ENCODE measurements around the gene ASTL.

Gene ASTL

DNA sequence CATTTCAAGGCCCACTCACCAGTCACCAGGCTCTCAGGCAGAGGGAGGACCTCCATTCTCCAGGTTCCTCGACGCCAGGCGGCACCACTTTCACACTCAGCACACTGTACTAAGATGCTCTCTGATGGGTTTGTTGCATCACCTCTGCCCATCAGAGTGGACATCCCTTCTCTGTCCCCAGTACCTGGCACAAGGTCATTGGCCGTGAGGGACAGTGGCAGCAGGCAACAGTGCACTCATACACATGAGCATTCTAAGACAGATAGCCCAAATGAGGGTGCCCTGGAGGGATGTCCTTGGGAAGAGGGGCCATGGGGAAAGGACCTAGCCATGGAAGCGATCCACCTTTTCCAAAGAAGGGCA lies 18.9 kb downstream of the ASTL start:
- Histone ChIP-seq H3K4me3 (ENCODE audit: low read depth in 1 of 2, low read length in 2 of 2) (no peak overlapping the region), H3K27me3 (ENCODE audit: control insufficient read depth in 1 of 2, insufficient read depth in 2 of 2, low read length in 2 of 2) (peaks cover 9 to 29% of the 10 kb centered on the region in 2 donors), H3K27ac (ENCODE audit: low read depth, low read length) (no peak overlapping the region), H3K9me3 (ENCODE audit: low read length) (no peaks in the 10 kb centered on the region), H3K36me3 (ENCODE audit: insufficient read depth, low read length) (no peaks in the 10 kb centered on the region), H3K9ac (ENCODE audit: low read length) (no peak overlapping the region), H3K4me1 (ENCODE audit: insufficient read depth, low read length) (peaks cover 4% of the 10 kb centered on the region)

DNA sequence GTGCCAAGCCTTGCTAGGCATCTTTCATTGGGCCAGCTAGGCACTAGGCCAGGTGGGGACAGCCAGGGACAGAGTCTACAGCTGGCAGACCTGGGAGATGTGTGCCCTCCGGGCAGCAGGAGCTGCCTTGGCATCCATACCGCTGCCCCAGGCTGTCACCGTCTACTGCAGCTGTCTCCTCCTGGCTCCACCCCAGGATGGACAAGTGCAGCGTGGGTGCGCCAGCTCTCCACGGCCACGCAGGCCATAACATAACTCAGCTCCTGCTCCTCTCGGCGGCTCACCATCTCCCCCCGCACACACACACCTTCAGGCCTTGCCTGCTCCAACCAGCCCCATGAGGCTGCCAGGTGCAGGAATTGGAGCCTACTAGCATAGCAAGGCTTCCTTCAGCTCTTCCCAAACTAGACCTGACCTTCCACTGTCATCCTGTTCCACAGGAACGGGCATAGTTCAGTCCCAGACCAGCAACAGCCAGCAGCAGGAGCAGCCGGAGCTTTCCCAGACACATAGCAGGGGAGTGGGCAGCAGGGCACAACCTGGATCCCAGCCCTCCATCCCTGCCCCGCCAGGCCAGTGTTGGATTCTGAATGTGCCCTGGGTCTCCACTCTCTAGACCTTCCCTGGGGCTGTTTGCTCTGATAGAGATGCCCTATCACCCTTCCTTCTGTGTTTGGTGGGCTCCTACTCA lies 19.5 kb downstream of the ASTL start:
- Histone ChIP-seq H3K9ac (ENCODE audit: low read length) (no peak overlapping the region), H3K36me3 (ENCODE audit: insufficient read depth, low read length) (no peaks in the 10 kb centered on the region), H3K4me1 (ENCODE audit: insufficient read depth, low read length) (peaks cover 4% of the 10 kb centered on the region), H3K9me3 (ENCODE audit: low read length) (no peaks in the 10 kb centered on the region), H3K4me3 (ENCODE audit: low read depth in 1 of 2, low read length in 2 of 2) (no peak overlapping the region), H3K27ac (ENCODE audit: low read depth, low read length) (no peak overlapping the region), H3K27me3 (ENCODE audit: control insufficient read depth in 1 of 2, insufficient read depth in 2 of 2, low read length in 2 of 2) (peaks cover 9 to 29% of the 10 kb centered on the region in 2 donors)

DNA sequence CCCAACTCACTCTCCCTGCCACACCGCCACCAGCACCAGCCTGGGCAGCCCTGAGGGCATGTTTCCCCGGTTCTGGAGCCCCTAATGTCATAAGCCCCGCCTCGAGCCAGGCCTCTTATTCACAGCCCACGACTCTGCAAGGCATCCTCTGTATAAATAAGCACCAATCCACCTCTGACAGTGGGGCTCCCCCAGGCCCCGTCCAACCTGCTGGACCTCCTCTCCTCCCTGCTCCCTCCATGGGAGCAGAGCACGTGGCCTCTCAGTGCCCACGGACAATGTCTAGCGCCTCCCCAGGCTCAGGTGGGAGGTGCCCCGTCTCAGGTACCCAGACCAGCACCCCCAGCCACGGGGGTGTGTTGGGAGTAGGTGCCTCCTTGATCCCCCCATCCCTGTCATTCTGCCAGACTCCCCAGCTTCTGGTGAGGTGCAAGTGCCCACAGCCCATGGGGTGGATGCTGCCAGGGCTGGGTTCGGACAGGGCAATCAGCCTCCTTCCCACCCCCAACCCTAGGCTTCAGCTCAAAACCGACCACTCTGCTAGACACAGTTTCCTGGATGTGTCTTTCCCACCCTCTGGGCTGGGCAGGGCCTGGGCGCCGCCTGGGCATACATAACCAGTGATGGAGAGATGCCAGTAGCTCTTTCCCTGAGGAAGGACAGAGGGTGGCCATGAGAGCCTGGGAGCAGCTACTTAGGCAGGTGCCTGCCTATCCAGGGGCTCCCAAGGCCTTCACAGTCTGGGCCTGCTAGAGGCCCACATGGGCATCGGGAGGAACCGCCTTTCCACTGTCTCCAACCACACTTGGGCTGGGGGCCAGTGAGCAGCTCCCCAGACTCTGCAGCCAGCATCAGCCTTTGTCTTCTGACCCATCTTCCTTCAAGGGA lies 20.4 kb downstream of the ASTL start:
- H3K4me1 ChIP-seq (ENCODE audit: insufficient read depth, low read length): peaks cover 4% of the 10 kb centered on the region
- peaks cover 9 to 29% of the 10 kb centered on the region in 2 donors for H3K27me3 ChIP-seq (ENCODE audit: control insufficient read depth in 1 of 2, insufficient read depth in 2 of 2, low read length in 2 of 2)
- no peak overlapping the region for H3K9ac ChIP-seq (ENCODE audit: low read length)
- H3K9me3 ChIP-seq (ENCODE audit: low read length): no peaks in the 10 kb centered on the region
- no peak overlapping the region for H3K27ac ChIP-seq (ENCODE audit: low read depth, low read length)
- H3K4me3 ChIP-seq (ENCODE audit: low read depth in 1 of 2, low read length in 2 of 2): no peak overlapping the region
- H3K36me3 ChIP-seq (ENCODE audit: insufficient read depth, low read length): no peaks in the 10 kb centered on the region

DNA sequence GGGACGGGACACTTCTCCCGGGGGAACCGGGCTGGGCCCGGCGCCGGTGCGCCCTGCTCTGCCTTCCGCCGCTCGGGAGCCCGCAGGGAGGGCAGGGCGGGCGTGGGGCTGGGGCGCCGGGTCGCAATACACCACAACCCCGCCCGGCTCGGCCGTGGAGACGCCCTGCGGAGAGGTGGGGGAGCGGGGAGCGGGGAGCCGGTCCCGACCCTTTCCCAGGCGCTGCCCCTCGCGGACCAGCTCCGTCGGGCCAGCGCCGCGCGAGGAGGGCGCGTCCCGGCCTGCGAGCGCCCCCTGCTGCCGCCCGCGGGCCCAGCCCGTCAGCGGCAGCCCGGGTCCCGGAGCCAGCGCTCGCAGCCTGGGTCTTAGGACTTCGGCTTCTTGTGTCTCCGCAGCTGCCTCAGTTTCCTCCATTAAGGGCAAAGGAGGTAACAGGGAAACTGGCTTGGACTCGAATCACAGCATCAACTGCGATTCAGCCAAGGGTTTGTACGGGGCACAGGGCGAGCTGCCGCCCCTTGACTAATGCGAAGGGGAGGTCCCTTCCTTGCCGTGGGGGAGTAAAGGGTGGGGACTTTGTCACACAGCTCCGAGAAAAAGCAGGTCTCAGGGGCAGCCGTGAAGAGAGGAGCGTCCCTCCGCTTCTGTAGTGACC lies 21.3 kb downstream of the ASTL start:
- Histone ChIP-seq H3K9ac (ENCODE audit: low read length) (no peak overlapping the region), H3K4me3 (ENCODE audit: low read depth in 1 of 2, low read length in 2 of 2) (peak overlapping the region; percentile 18 to 32), H3K27ac (ENCODE audit: low read depth, low read length) (no peak overlapping the region), H3K36me3 (ENCODE audit: insufficient read depth, low read length) (no peaks in the 10 kb centered on the region), H3K9me3 (ENCODE audit: low read length) (no peaks in the 10 kb centered on the region), H3K4me1 (ENCODE audit: insufficient read depth, low read length) (peaks cover 4% of the 10 kb centered on the region), H3K27me3 (ENCODE audit: control insufficient read depth in 1 of 2, insufficient read depth in 2 of 2, low read length in 2 of 2) (peaks cover 9 to 29% of the 10 kb centered on the region in 2 donors)

DNA sequence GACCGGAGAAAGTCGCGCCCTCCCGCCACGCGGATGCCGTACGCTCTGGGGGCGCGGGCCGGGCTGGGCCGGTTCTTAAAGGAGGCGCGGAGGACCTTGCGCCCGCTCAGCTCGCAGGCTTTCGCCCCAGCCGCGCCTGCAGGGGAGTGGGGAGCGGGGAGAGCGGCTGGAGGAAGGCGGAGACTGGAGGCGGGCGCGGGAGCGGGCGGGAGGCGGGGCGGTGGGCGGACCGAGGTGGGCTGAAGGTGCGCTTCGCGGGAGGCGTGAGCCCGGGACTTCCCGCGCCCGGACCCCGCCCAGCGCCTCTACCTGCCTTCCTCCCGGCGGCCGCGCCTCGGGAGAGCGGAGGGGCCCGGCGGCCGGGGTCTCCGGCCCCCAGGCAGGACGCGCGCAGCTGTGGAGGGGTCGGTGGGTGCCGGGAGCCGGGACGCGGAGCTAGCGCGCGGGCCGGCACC lies 21.9 kb downstream of the ASTL start, which contains the start of gene ADRA2B:
Gene ADRA2B, minus strand, starts transcription at position 148 of the 455 bp plus-strand sequence. CDS start 422 bp downstream, outside the sequence.
- no peak within 1 kb of the TSS for H3K9ac ChIP-seq (ENCODE audit: low read length)
- peak within 1 kb of the TSS; percentile 18 to 32 for H3K4me3 ChIP-seq (ENCODE audit: low read depth in 1 of 2, low read length in 2 of 2)
- H3K9me3 ChIP-seq (ENCODE audit: low read length): no peaks in the 10 kb centered on the region
- peaks cover 9 to 29% of the 10 kb centered on the region in 2 donors for H3K27me3 ChIP-seq (ENCODE audit: control insufficient read depth in 1 of 2, insufficient read depth in 2 of 2, low read length in 2 of 2)
- H3K36me3 ChIP-seq (ENCODE audit: insufficient read depth, low read length): no peaks in the 10 kb centered on the region
- no peak within 1 kb of the TSS for H3K27ac ChIP-seq (ENCODE audit: low read depth, low read length)
- H3K4me1 ChIP-seq (ENCODE audit: insufficient read depth, low read length): peaks cover 4% of the 10 kb centered on the region

DNA sequence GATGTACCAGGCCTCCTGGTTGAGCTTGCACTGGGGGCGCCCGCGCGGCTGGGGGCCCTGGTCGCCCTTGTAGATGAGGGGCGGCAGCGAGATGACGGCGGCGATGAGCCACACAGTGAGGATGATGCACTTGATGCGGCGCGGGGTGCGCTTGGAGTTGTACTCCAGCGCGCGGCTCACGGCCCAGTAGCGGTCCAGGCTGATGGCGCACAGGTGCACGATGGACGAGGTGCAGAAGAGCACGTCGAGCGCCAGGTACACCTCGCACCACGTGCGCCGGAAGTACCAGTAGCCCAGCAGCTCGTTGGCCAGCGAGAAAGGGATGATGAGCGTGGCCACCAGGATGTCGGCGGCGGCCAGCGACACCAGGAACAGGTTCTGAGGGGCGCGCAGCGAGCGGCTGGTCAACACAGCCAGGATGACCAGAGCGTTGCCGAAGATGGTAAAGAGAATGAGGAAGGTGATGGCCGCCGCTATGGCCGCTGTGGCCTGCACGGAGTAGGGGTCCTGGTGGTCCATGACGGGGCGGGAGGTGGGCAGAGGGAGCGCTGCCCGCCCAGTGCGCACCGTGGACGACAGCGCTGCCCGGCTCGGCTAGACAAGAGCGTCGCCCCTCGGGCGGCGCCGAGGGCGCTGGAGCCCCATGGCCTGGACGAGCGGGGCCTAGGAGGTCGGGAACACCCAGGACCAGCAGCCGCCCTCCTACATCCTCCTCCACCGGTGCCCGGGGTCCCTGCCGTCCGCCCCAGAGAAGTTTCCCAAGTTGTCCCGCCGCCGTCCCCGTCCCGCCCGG lies 22.5 kb downstream of the ASTL start:
- peak overlapping the region in 1 of 2 donors; percentile 13 for H3K4me3 ChIP-seq (ENCODE audit: low read depth in 1 of 2, low read length in 2 of 2)
- peaks cover 9 to 29% of the 10 kb centered on the region in 2 donors for H3K27me3 ChIP-seq (ENCODE audit: control insufficient read depth in 1 of 2, insufficient read depth in 2 of 2, low read length in 2 of 2)
- no peak overlapping the region for H3K27ac ChIP-seq (ENCODE audit: low read depth, low read length)
- H3K4me1 ChIP-seq (ENCODE audit: insufficient read depth, low read length): peaks cover 4% of the 10 kb centered on the region
- no peaks in the 10 kb centered on the region for H3K36me3 ChIP-seq (ENCODE audit: insufficient read depth, low read length)
- H3K9ac ChIP-seq (ENCODE audit: low read length): no peak overlapping the region
- H3K9me3 ChIP-seq (ENCODE audit: low read length): no peaks in the 10 kb centered on the region

DNA sequence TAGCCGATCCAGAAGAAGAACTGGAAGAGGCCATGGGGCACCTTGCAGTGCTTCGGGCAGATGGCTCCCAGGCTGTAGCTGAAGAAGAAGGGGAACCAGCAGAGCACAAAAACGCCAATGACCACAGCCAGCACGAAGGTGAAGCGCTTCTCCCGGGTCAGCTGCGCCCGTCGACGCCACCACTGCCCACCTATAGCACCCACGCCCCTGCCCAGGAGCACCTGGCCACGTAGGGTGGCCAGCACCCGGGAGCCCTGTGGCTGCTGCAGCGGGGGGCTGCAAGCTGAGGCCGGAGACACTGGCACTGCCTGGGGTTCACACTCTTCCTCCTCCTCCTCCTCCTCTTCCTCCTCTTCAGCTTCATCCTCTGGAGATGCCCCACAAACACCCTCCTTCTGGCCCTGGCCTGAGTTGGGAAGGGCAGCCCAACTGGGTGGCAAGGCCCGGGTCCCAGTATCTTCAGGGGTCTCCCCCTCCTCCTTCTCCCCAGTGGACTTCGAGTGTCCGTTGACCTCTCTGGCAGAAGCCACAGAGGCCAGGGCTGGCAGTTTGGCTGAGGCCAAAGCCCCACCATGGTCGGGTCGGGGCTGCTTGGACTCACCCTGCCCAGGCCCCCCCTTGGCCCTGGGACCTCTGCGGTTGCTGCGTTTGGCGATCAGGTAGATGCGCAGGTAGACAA lies 23.3 kb downstream of the ASTL start:
- H3K4me1 ChIP-seq (ENCODE audit: insufficient read depth, low read length): peaks cover 4% of the 10 kb centered on the region
- no peak overlapping the region for H3K27ac ChIP-seq (ENCODE audit: low read depth, low read length)
- no peaks in the 10 kb centered on the region for H3K36me3 ChIP-seq (ENCODE audit: insufficient read depth, low read length)
- H3K27me3 ChIP-seq (ENCODE audit: control insufficient read depth in 1 of 2, insufficient read depth in 2 of 2, low read length in 2 of 2): peaks cover 9 to 29% of the 10 kb centered on the region in 2 donors
- no peaks in the 10 kb centered on the region for H3K9me3 ChIP-seq (ENCODE audit: low read length)
- no peak overlapping the region for H3K9ac ChIP-seq (ENCODE audit: low read length)
- no peak overlapping the region for H3K4me3 ChIP-seq (ENCODE audit: low read depth in 1 of 2, low read length in 2 of 2)

DNA sequence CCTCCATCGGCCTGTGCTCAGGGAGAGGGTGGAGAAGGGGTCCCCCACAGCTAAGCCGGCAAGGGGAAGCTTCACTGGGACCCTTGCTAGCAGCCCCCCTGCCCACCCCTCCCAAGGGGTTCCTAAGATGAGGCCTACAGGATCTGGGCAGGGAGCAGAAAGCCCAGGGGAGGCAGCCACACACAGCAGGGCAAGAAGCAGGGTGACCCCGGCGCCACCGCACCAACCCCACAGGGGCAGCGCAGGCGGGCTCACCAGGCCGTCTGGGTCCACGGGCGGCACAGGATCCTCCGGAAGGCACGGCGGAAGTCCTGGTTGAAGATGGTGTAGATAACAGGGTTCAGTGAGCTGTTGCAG lies 23.8 kb downstream of the ASTL start:
- H3K9me3 ChIP-seq (ENCODE audit: low read length): no peaks in the 10 kb centered on the region
- H3K27ac ChIP-seq (ENCODE audit: low read depth, low read length): no peak overlapping the region
- H3K36me3 ChIP-seq (ENCODE audit: insufficient read depth, low read length): no peaks in the 10 kb centered on the region
- H3K27me3 ChIP-seq (ENCODE audit: control insufficient read depth in 1 of 2, insufficient read depth in 2 of 2, low read length in 2 of 2): peaks cover 9 to 29% of the 10 kb centered on the region in 2 donors
- peaks cover 4% of the 10 kb centered on the region for H3K4me1 ChIP-seq (ENCODE audit: insufficient read depth, low read length)
- H3K4me3 ChIP-seq (ENCODE audit: low read depth in 1 of 2, low read length in 2 of 2): no peak overlapping the region
- H3K9ac ChIP-seq (ENCODE audit: low read length): no peak overlapping the region

DNA sequence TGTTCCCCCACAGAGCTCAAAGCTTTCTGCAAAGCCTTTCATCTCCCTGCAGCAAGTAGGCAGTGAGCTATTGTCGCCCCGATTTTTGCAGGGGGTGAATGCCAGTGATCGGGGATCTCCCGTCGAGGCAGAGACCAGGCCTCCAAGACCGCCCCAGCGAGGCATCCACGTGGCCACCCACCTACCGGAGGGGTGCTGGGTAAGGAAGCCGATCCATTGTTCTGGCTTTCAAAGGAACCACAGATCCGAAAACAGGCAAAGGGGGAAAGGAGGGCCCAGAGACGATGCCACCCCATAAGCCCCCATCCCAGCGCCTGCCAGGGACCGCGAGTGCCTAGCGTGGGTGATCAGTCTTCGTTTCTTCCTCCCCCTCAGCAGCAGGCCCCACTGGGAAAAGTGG lies 24.4 kb downstream of the ASTL start:
- Histone ChIP-seq H3K4me1 (ENCODE audit: insufficient read depth, low read length) (peaks cover 4% of the 10 kb centered on the region), H3K9ac (ENCODE audit: low read length) (no peak overlapping the region), H3K27me3 (ENCODE audit: control insufficient read depth in 1 of 2, insufficient read depth in 2 of 2, low read length in 2 of 2) (peaks cover 9 to 29% of the 10 kb centered on the region in 2 donors), H3K27ac (ENCODE audit: low read depth, low read length) (no peak overlapping the region), H3K9me3 (ENCODE audit: low read length) (no peaks in the 10 kb centered on the region), H3K36me3 (ENCODE audit: insufficient read depth, low read length) (no peaks in the 10 kb centered on the region), H3K4me3 (ENCODE audit: low read depth in 1 of 2, low read length in 2 of 2) (no peak overlapping the region)

DNA sequence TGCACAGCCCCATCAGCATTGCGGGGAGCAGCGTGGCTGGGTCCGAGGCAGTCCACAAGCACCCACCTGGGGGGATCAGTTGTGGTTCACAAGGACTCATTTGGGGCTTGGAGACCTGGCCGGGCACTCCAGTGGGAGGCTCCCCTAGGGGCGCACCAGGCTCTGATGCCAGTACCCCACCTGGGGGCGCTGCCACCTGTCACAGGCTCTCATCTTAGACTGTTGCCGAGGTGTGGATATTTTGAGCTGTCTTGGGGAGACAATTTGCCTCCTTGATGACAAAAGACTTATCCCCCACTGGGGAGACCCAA lies 25.0 kb downstream of the ASTL start:
- H3K9me3 ChIP-seq (ENCODE audit: low read length): no peaks in the 10 kb centered on the region
- peaks cover 9 to 29% of the 10 kb centered on the region in 2 donors for H3K27me3 ChIP-seq (ENCODE audit: control insufficient read depth in 1 of 2, insufficient read depth in 2 of 2, low read length in 2 of 2)
- peaks cover 4% of the 10 kb centered on the region for H3K4me1 ChIP-seq (ENCODE audit: insufficient read depth, low read length)
- H3K36me3 ChIP-seq (ENCODE audit: insufficient read depth, low read length): no peaks in the 10 kb centered on the region
- no peak overlapping the region for H3K27ac ChIP-seq (ENCODE audit: low read depth, low read length)
- H3K9ac ChIP-seq (ENCODE audit: low read length): no peak overlapping the region
- no peak overlapping the region for H3K4me3 ChIP-seq (ENCODE audit: low read depth in 1 of 2, low read length in 2 of 2)

All from muscle layer of colon (tissue), 2 donors.